ENCODE results near the gene RFX4.
"Not testable (repeated sequence)": the region's sequence is repeated elsewhere in the genome, so short reads cannot be mapped to it uniquely, and the experiment has no call there.

Gene RFX4

GRCh38 chr12:106647793-106648514 is 65.2 kb downstream of the RFX4 start:
- no peak for DNase-seq

GRCh38 chr12:106648736-106649135 is 65.9 kb downstream of the RFX4 start:
- DNase-seq: no peak

- no peak for DNase-seq
Observed at GRCh38 chr12:106651552-106651951, 68.7 kb downstream of the RFX4 start.

- DNase-seq: no peak
Observed at GRCh38 chr12:106652510-106653015, 69.8 kb downstream of the RFX4 start.

- DNase-seq: no peak
Observed at GRCh38 chr12:106655577-106655976, 72.8 kb downstream of the RFX4 start.

- DNase-seq: no peak
Observed at GRCh38 chr12:106657488-106657887, 74.7 kb downstream of the RFX4 start.

- DNase-seq: no peak
Observed at GRCh38 chr12:106663385-106663784, 80.6 kb downstream of the RFX4 start.

GRCh38 chr12:106669216-106669615 is 86.4 kb downstream of the RFX4 start:
- no peak for DNase-seq

GRCh38 chr12:106670131-106670530 is 87.3 kb downstream of the RFX4 start:
- no peak for DNase-seq

GRCh38 chr12:106671840-106672239 is 89.0 kb downstream of the RFX4 start:
- no peak for DNase-seq

- DNase-seq: no peak
Observed at GRCh38 chr12:106672314-106673025, 89.7 kb downstream of the RFX4 start.

GRCh38 chr12:106673141-106673540 is 90.3 kb downstream of the RFX4 start:
- no peak for DNase-seq

- no peak for DNase-seq
Observed at GRCh38 chr12:106675651-106676435, 93.0 kb downstream of the RFX4 start.

GRCh38 chr12:106679574-106679973 is 96.8 kb downstream of the RFX4 start:
- DNase-seq: no peak

GRCh38 chr12:106680280-106680679 is 97.5 kb downstream of the RFX4 start:
- DNase-seq: no peak

GRCh38 chr12:106681210-106681609 is 98.4 kb downstream of the RFX4 start:
- no peak for DNase-seq

- no peak for DNase-seq
Observed at GRCh38 chr12:106682594-106683234, 99.9 kb downstream of the RFX4 start.

GRCh38 chr12:106684497-106684896 is 101.7 kb downstream of the RFX4 start:
- DNase-seq: no peak

GRCh38 chr12:106685381-106685780 is 102.6 kb downstream of the RFX4 start:
- DNase-seq: no peak

- DNase-seq: no peak
Observed at GRCh38 chr12:106687672-106688071, 104.9 kb downstream of the RFX4 start.

GRCh38 chr12:106690569-106691305 is 107.9 kb downstream of the RFX4 start:
- no peak for DNase-seq

- DNase-seq: not testable (repeated sequence)
Observed at GRCh38 chr12:106692033-106692432, 109.2 kb downstream of the RFX4 start.
